SIG-M5 treated with dmso at 0.1 percent for 504 hours (cell line): ENCODE measurements around the gene SLC30A5.

Source experiments
- DNase-seq: peaks from one replicate; lab custom pipeline; 2025; ENCODE audit not compliant: unreplicated experiment; lab: John Stamatoyannopoulos, UW

SLC30A5 gene

DNA sequence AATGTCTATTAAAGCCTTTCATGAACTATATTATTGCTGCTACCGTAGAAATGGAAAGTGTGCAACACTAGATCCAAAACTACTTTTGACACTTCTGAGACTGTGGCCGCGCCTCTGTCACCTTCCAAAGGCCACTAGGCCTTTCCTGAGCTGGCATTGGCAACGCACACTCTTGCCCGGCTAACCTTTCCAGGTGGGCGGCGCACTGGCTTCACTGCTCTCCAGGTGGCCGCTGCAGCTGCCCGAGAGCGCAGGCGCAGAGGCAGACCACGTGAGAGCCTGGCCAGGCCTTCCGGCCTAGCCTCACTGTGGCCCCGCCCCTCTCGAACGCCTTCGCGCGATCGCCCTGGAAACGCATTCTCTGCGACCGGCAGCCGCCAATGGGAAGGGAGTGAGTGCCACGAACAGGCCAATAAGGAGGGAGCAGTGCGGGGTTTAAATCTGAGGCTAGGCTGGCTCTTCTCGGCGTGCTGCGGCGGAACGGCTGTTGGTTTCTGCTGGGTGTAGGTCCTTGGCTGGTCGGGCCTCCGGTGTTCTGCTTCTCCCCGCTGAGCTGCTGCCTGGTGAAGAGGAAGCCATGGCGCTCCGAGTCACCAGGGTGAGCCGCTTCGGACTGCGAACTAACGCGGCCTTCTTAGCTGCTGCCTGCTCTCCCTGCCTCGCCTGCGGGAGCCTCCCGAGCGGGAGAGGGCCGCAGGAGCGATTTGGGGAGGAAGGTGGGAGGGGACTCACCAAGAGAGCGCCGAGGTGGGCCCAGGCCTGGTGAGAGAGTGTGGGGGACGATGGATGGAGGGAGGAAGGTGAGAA, 73.1 kb downstream of the SLC30A5 start, which contains the start of gene CCNB1:
Gene CCNB1 (plus strand): TSS at position 465 of the 807 bp plus-strand sequence. CDS start 113 bp downstream, at position 578.
- peak; percentile 99 for DNase-seq

- no peak for DNase-seq
Measured at GRCh38 chr5:69167493-69167855, 73.7 kb downstream of the SLC30A5 start.

DNA sequence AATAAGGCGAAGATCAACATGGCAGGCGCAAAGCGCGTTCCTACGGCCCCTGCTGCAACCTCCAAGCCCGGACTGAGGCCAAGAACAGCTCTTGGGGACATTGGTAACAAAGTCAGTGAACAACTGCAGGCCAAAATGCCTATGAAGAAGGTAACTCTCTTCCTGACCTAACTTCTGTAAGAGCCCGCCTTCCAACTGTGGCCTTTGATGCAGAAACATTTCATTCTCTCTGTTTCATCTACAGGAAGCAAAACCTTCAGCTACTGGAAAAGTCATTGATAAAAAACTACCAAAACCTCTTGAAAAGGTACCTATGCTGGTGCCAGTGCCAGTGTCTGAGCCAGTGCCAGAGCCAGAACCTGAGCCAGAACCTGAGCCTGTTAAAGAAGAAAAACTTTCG, 74.1 kb downstream of the SLC30A5 start:
- no peak for DNase-seq

- DNase-seq, result no peak
Measured at GRCh38 chr5:69170495-69170894, 76.7 kb downstream of the SLC30A5 start.

- DNase-seq, result no peak
Measured at GRCh38 chr5:69170969-69171368, 77.2 kb downstream of the SLC30A5 start.
